Endodermal cell (in vitro differentiated cells): Measurements from ENCODE around the gene CYP27B1. TPM values are rescaled to one million over a fixed set of nuclear protein-coding genes. Genes with fewer than 3 reads are reported as not detected.
A peak's percentile ranks its signal among the peaks of the same experiment; 100 is the strongest.

Experiments used
- DNase-seq: peaks from one replicate; pipeline ENCODE4 v3.0.0-alpha.2; 2017
- H3K27ac ChIP-seq: 2 replicates; pipeline ENCODE4 v1.5.1; 2013; ENCODE audit warnings: mild to moderate bottlenecking, low read depth, low read length, moderate library complexity
- H3K27me3 ChIP-seq: 2 replicates; pipeline ENCODE4 v1.6.1; 2013; ENCODE audit warnings: mild to moderate bottlenecking, low read length, moderate library complexity; ENCODE audit not compliant: insufficient read depth, control insufficient read depth, poor library complexity, severe bottlenecking
- H3K36me3 ChIP-seq: 2 replicates; pipeline ENCODE4 v1.7.0; 2013; ENCODE audit warnings: mild to moderate bottlenecking, low read length, moderate library complexity; ENCODE audit not compliant: control insufficient read depth, insufficient read depth
- H3K4me1 ChIP-seq: one replicate; pipeline ENCODE4 v1.7.0; 2013; ENCODE audit warnings: low read length; ENCODE audit not compliant: control insufficient read depth, insufficient read depth
- H3K4me3 ChIP-seq: 2 replicates; pipeline ENCODE4 v1.5.1; 2013; ENCODE audit warnings: mild to moderate bottlenecking, low read length, moderate library complexity
- H3K9ac ChIP-seq: 2 replicates; pipeline ENCODE4 v1.6.1; 2013; ENCODE audit warnings: mild to moderate bottlenecking, low read length, moderate library complexity; ENCODE audit not compliant: poor library complexity, severe bottlenecking; ENCODE audit errors: extremely low read depth
- H3K9me3 ChIP-seq: 2 replicates; pipeline ENCODE4 v1.6.1; 2013; ENCODE audit warnings: mild to moderate bottlenecking, low read length, moderate library complexity; ENCODE audit not compliant: control insufficient read depth
- H3K27ac Mint-ChIP-seq: 2 replicates; pipeline ENCODE4 v1.8.0; 2020; ENCODE audit warnings: mixed read lengths
- H3K27me3 Mint-ChIP-seq: 2 replicates; pipeline ENCODE4 v1.8.0; 2021; ENCODE audit warnings: mild to moderate bottlenecking, mixed read lengths; ENCODE audit not compliant: insufficient read depth
- H3K36me3 Mint-ChIP-seq: 2 replicates; pipeline ENCODE4 v1.8.0; 2020; ENCODE audit warnings: low read depth, mixed read lengths
- H3K4me1 Mint-ChIP-seq: 2 replicates; pipeline ENCODE4 v1.8.0; 2020; ENCODE audit warnings: mixed read lengths
- H3K4me3 Mint-ChIP-seq: 2 replicates; pipeline ENCODE4 v1.8.0; 2020; ENCODE audit warnings: mild to moderate bottlenecking, moderate library complexity, mixed read lengths
- H3K9me3 Mint-ChIP-seq: 2 replicates; pipeline ENCODE4 v1.8.0; 2020; ENCODE audit warnings: mild to moderate bottlenecking, mixed read lengths
- CTCF ChIP-seq: fragments of 200-600 bp; sonication (generic); conservative IDR thresholded peaks from 2 replicates; pipeline ENCODE4 v1.5.0; 2021; ENCODE audit warnings: antibody characterized with exemption, mild to moderate bottlenecking
- WGBS, 2 experiments: methylation state at CpG; one replicate each; pipeline versions ENCODE4 v1.1.5 to v1.1.7; 2013; ENCODE audit warnings: missing lambda C conversion rate in 2 of 2, mixed read lengths in 1 of 2; ENCODE audit not compliant: insufficient coverage in 1 of 2, insufficient read length in 1 of 2; 5-methylcytosine and 5-hydroxymethylcytosine counted together
- total RNA-seq, 2 donors: library from RNA; stranded (reverse); fragmentation: NEBNext Ultra II Directional in 1 of 2; extraction: Animal tissue kit (Norgen Biotek cat#: 25700) in 1 of 2; gene quantifications; 2 replicates in 1 of 2; 3 replicates in 1 of 2; pipeline ENCODE4 v1.2.1, GENCODE V29; 2021

The CYP27B1 gene
- total RNA-seq, 2 donors from 2014 or later, result 2.4 to 3.1 TPM

GRCh38 chr12:57772429-57773322, 5.8 kb upstream of the CYP27B1 start, which contains the start of gene EEF1AKMT3:
TSS of gene EEF1AKMT3 (plus strand) at chr12:57772614. CDS start at chr12:57772725, 111 bp downstream.
- DNase-seq, result no peak
- H3K36me3 ChIP-seq, result peaks cover 31% of the 10 kb centered on the region
- H3K4me3 Mint-ChIP-seq, result peak within 1 kb of the TSS; percentile 85

GRCh38 chr12:57771873-57772428, 5.1 kb upstream of the CYP27B1 start, which contains the start of gene METTL1:
TSS of gene METTL1 (minus strand) at chr12:57772105. CDS start at chr12:57772083, 22 bp downstream.
- DNase-seq, result peak; percentile 100
- peaks cover 26% of the 10 kb centered on the region for H3K36me3 Mint-ChIP-seq
- Histone ChIP-seq H3K4me3 (peak within 1 kb of the TSS; percentile 97), H3K9me3 (no peaks in the 10 kb centered on the region), H3K27me3 (peaks cover 3% of the 10 kb centered on the region), H3K36me3 (peaks cover 31% of the 10 kb centered on the region), H3K27ac (peak within 1 kb of the TSS; percentile 96), H3K9ac (peak within 1 kb of the TSS; percentile 99), H3K4me1 (no peaks in the 10 kb centered on the region)
- WGBS, 2 experiments, result 0% methylated on average over 14 to 28 of the region's 28 CpGs
- peak within 1 kb of the TSS; percentile 85 for H3K4me3 Mint-ChIP-seq
- peaks cover 6% of the 10 kb centered on the region for H3K4me1 Mint-ChIP-seq
- H3K27me3 Mint-ChIP-seq, result peaks cover 6% of the 10 kb centered on the region
- TF ChIP-seq CTCF, result no peak
- H3K27ac Mint-ChIP-seq, result peak within 1 kb of the TSS; percentile 100
- no peaks in the 10 kb centered on the region for H3K9me3 Mint-ChIP-seq

More at GRCh38 chr12:57772429-57773322, 5.8 kb upstream of the CYP27B1 start, which contains the start of gene EEF1AKMT3:
- Histone ChIP-seq H3K4me3 (peak within 1 kb of the TSS; percentile 97), H3K4me1 (no peaks in the 10 kb centered on the region), H3K27ac (peak within 1 kb of the TSS; percentile 96), H3K27me3 (no peaks in the 10 kb centered on the region), H3K9ac (peak within 1 kb of the TSS; percentile 99), H3K9me3 (no peaks in the 10 kb centered on the region)
- no peak for TF ChIP-seq CTCF
- no peaks in the 10 kb centered on the region for H3K27me3 Mint-ChIP-seq
- peak within 1 kb of the TSS; percentile 100 for H3K27ac Mint-ChIP-seq
- no peaks in the 10 kb centered on the region for H3K9me3 Mint-ChIP-seq
- H3K36me3 Mint-ChIP-seq, result peaks cover 26% of the 10 kb centered on the region
- WGBS, 2 experiments, result 8 to 9% methylated on average over 37 to 66 of the region's 67 CpGs
- peaks cover 6% of the 10 kb centered on the region for H3K4me1 Mint-ChIP-seq

GRCh38 chr12:57771236-57771872, 4.5 kb upstream of the CYP27B1 start:
- H3K9ac ChIP-seq, result peak overlapping the region; percentile 99
- no peak for TF ChIP-seq CTCF
- H3K36me3 Mint-ChIP-seq, result peaks cover 26% of the 10 kb centered on the region

More at GRCh38 chr12:57771236-57771872, 4.5 kb upstream of the CYP27B1 start:
- Histone ChIP-seq H3K4me1 (peaks cover 4% of the 10 kb centered on the region), H3K9me3 (no peaks in the 10 kb centered on the region), H3K27ac (peak overlapping the region; percentile 96), H3K36me3 (peaks cover 31% of the 10 kb centered on the region), H3K27me3 (peaks cover 9% of the 10 kb centered on the region), H3K4me3 (peak overlapping the region; percentile 97)
- H3K27me3 Mint-ChIP-seq, result peaks cover 12% of the 10 kb centered on the region
- H3K9me3 Mint-ChIP-seq, result no peaks in the 10 kb centered on the region
- peak; percentile 98 for DNase-seq
- H3K4me3 Mint-ChIP-seq, result peak overlapping the region; percentile 85
- 1 to 4% methylated on average over 11 to 14 of the region's 16 CpGs for WGBS, 2 experiments
- H3K27ac Mint-ChIP-seq, result peak overlapping the region; percentile 100
- peaks cover 12% of the 10 kb centered on the region for H3K4me1 Mint-ChIP-seq
